Vagina (tissue), 2 donors: ENCODE results near the gene LRIG3.

Experiments used
- POLR2A ChIP-seq, 2 donors: fragments of 450-650 bp; IDR thresholded peaks; one replicate each; pipeline ENCODE4 v1.6.1; 2017; ENCODE audit warnings: antibody characterized with exemption in 2 of 2, mild to moderate bottlenecking in 2 of 2, moderate library complexity in 2 of 2
- POLR2AphosphoS5 ChIP-seq, 2 donors: sonication (generic); formaldehyde crosslinking; IDR thresholded peaks; one replicate each; pipeline ENCODE4 v1.9.0; 2017; ENCODE audit warnings: antibody characterized with exemption in 2 of 2, mild to moderate bottlenecking in 2 of 2, low read depth in 1 of 2; ENCODE audit not compliant: insufficient read depth in 1 of 2
- TF ChIP-seq, protein P1 (sequence below), 3 experiments: fragments of 450-650 bp in 2 of 3; fragments of 200-600 bp in 1 of 3; sonication (generic) in 1 of 3; IDR thresholded peaks; one replicate each; pipeline ENCODE4 v1.5.1; 2017 to 2019; ENCODE audit warnings: antibody characterized with exemption in 3 of 3, mild to moderate bottlenecking in 2 of 3, moderate library complexity in 2 of 3

DNA sequence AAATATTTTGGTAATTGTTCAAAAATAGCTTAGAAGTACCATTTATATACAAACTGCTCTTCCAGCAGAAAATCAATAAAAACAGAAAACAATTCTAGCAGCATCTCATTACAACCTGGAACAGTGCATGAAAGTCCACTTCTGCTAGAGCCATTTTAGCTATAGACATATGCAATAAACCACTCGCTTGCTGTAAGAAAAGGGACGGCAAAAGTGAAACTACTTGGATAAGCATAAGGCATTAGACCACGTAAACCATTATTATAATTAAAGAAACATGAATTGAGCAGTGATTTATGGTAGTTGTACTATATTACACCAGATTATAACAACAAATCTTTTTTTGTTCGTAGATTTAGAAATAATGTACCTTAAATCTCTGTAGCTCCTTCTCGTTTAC is 48.7 kb downstream of the LRIG3 start:
- TF ChIP-seq POLR2A (IDR thresholded peaks at IDR 0.05) (no peak), POLR2AphosphoS5 (IDR thresholded peaks at IDR 0.05; ENCODE audit: insufficient read depth in 1 of 2, low read depth in 1 of 2) (no peak)
- TF ChIP-seq, protein P1, sequence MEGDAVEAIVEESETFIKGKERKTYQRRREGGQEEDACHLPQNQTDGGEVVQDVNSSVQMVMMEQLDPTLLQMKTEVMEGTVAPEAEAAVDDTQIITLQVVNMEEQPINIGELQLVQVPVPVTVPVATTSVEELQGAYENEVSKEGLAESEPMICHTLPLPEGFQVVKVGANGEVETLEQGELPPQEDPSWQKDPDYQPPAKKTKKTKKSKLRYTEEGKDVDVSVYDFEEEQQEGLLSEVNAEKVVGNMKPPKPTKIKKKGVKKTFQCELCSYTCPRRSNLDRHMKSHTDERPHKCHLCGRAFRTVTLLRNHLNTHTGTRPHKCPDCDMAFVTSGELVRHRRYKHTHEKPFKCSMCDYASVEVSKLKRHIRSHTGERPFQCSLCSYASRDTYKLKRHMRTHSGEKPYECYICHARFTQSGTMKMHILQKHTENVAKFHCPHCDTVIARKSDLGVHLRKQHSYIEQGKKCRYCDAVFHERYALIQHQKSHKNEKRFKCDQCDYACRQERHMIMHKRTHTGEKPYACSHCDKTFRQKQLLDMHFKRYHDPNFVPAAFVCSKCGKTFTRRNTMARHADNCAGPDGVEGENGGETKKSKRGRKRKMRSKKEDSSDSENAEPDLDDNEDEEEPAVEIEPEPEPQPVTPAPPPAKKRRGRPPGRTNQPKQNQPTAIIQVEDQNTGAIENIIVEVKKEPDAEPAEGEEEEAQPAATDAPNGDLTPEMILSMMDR (IDR thresholded peaks at IDR 0.05): no peak
